Lower leg skin (tissue), 3 donors: ENCODE results near the gene PPP1R12B.
"Not testable (repeated sequence)": the region's sequence is repeated elsewhere in the genome, so short reads cannot be mapped to it uniquely, and the experiment has no call there.

Experiments
- CTCF ChIP-seq, 3 donors: fragments of 450-650 bp; IDR thresholded peaks; one replicate each; pipeline ENCODE4 v1.5.1; 2016; ENCODE audit warnings: antibody characterized with exemption in 3 of 3, mild to moderate bottlenecking in 3 of 3, moderate library complexity in 2 of 3
- POLR2A ChIP-seq, 2 donors: fragments of 450-650 bp; IDR thresholded peaks; one replicate each; pipeline ENCODE4 v1.6.1; 2016 to 2017; ENCODE audit warnings: antibody characterized with exemption in 2 of 2, mild to moderate bottlenecking in 1 of 2, moderate library complexity in 1 of 2

DNA sequence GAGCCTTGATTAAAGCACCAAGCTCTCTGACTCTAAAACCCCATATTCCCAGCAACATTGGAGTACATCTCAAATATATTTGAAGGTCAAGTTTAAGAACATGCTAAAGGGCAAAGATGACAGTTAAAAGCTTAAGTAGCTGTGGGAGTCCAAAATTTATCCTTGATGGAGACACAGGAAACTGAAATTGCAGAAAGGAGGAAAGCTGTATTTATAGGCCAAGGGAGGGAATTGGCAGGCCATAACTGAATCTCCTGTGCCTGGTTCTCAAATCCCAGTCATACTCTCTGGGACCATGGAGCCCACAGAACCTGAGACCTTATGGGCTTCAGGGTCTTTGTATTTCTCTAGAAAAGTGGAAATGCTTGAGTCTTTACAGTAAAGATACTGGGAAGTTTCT, 193.9 kb downstream of the PPP1R12B start:
- TF ChIP-seq CTCF, POLR2A (IDR thresholded peaks at IDR 0.05): not testable (repeated sequence)
